ENCODE measurements around the gene SCAI. TPM values are rescaled to one million over a fixed set of nuclear protein-coding genes. Genes with fewer than 3 reads are reported as not detected.

SCAI gene
- total and polyA plus RNA-seq, 10 donors: 1.6 to 19.6 (median 7.5) TPM

DNA sequence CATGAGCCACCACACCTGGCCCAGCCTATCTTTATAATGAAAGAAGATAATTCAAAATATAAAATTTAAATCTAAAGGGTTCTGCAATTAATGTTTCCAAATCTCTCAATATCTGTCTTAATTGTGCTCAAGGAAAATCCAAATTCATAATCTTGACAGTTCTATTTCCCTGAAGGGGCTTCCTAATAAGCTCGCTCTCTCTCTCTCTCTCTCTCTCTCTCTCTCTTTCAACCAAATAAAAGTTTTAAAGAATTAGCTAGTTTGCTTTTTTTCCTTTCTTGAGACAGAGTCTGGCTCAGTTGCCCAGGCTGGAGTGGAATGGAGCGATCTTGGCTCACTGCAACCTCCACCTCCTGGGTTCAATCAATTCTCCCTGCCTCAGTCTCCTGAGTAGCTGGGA, 13.2 kb upstream of the SCAI start:
- TF ChIP-seq POLR2A (IDR thresholded peaks at IDR 0.05) (no peak), POLR2AphosphoS5 (IDR thresholded peaks at IDR 0.05) (no peak)
- TF ChIP-seq, protein P1, sequence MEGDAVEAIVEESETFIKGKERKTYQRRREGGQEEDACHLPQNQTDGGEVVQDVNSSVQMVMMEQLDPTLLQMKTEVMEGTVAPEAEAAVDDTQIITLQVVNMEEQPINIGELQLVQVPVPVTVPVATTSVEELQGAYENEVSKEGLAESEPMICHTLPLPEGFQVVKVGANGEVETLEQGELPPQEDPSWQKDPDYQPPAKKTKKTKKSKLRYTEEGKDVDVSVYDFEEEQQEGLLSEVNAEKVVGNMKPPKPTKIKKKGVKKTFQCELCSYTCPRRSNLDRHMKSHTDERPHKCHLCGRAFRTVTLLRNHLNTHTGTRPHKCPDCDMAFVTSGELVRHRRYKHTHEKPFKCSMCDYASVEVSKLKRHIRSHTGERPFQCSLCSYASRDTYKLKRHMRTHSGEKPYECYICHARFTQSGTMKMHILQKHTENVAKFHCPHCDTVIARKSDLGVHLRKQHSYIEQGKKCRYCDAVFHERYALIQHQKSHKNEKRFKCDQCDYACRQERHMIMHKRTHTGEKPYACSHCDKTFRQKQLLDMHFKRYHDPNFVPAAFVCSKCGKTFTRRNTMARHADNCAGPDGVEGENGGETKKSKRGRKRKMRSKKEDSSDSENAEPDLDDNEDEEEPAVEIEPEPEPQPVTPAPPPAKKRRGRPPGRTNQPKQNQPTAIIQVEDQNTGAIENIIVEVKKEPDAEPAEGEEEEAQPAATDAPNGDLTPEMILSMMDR (IDR thresholded peaks at IDR 0.05 in 8 of 11, conservative IDR thresholded peaks at IDR 0.05 in 3 of 11): no peak
- DNase-seq: no peak

DNA sequence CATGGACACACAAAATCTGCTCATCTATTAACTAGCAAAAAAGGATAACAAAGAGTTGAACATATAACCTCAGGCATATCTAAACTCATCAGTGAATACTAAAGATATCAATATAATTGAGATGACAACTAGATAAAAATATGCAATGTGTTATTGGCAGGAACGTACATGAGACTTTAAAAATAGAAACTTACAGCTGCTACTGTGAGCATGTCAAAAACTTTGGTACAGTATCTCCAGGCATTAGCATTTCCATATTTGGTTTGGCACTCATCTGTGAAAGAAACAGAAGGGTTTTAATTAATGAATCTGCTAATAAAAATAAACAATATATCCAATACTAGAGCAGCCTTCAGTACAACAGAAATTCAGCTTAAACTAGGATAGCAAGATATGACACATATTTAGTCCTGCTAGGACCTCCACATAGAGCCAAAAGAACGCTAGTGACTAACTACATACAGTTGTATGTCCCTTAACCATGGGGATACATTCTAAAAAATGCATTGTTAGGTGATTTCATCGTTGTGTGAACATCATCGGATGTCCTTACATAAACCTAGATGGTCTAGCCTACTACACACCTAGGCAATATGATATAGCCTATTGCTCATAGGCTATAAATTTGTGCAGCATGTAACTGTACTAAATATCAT, 10.5 kb upstream of the SCAI start:
- Histone ChIP-seq H3K36me3 (peaks cover 0 to 98% (median 69%) of the 10 kb centered on the region in 6 donors), H3K4me3 (no peak overlapping the region), H3K27ac (no peak overlapping the region), H3K9me3 (no peaks in the 10 kb centered on the region), H3K4me1 (peaks cover 0 to 3% (median 0%) of the 10 kb centered on the region in 6 donors), H3K27me3 (replicated peaks in 1 of 7) (no peaks in the 10 kb centered on the region)
- no peak for DNase-seq
- TF ChIP-seq POLR2AphosphoS5 (IDR thresholded peaks at IDR 0.05) (no peak), POLR2A (IDR thresholded peaks at IDR 0.05) (no peak)
- TF ChIP-seq, protein P1 (IDR thresholded peaks at IDR 0.05 in 8 of 11, conservative IDR thresholded peaks at IDR 0.05 in 3 of 11): no peak
- 88 to 93% (median 91%) methylated on average over 4 of the region's 4 CpGs for WGBS, 5 donors
- intact Hi-C loops (cut with DNase I; ENCODE audit: low total_unique reads): no loop called here

More for the DNA sequence above, 13.2 kb upstream of the SCAI start:
- peaks cover 0 to 83% (median 46%) of the 10 kb centered on the region in 6 donors for H3K36me3 ChIP-seq
- no peak overlapping the region for H3K27ac ChIP-seq
- peaks cover 0 to 9% (median 3%) of the 10 kb centered on the region in 6 donors for H3K4me1 ChIP-seq
- WGBS, 5 donors: 93 to 100% (median 98%) methylated on average over 2 of the region's 2 CpGs
- H3K9me3 ChIP-seq: no peaks in the 10 kb centered on the region
- H3K4me3 ChIP-seq: no peak overlapping the region
- intact Hi-C loops (cut with DNase I; ENCODE audit: low total_unique reads): no loop called here
- no peaks in the 10 kb centered on the region for H3K27me3 ChIP-seq (replicated peaks in 1 of 7)

DNA sequence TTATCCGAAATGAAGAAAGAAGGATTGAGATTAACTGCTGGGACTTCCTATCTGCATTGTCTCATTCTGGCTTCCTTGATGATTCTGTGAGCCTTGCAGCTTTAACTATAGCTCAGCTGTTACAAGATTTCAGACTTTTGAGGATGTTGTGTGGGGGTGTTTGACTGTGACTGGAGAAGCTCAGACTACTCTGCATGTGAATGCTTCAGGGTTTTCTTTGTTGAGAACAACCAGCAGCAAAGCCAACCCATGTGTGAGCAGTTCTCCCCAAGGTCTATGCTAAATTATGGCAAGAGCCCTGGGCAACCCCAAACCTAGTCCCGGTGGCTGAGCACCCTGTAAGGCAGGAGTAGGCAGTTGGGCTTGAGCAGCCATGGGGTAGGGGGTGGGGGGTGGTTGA, 8.4 kb upstream of the SCAI start:
- no peak for DNase-seq
- Histone ChIP-seq H3K27me3 (replicated peaks in 1 of 7) (no peaks in the 10 kb centered on the region), H3K4me3 (no peak overlapping the region), H3K27ac (no peak overlapping the region), H3K36me3 (peaks cover 0 to 89% (median 64%) of the 10 kb centered on the region in 6 donors), H3K4me1 (peaks cover 0 to 1% (median 0%) of the 10 kb centered on the region in 6 donors), H3K9me3 (no peaks in the 10 kb centered on the region)
- intact Hi-C loops (cut with DNase I; ENCODE audit: low total_unique reads): no loop called here
- TF ChIP-seq POLR2A (IDR thresholded peaks at IDR 0.05) (no peak), POLR2AphosphoS5 (IDR thresholded peaks at IDR 0.05) (no peak)
- TF ChIP-seq, protein P1 (IDR thresholded peaks at IDR 0.05 in 8 of 11, conservative IDR thresholded peaks at IDR 0.05 in 3 of 11): no peak
- 78 to 96% (median 95%) methylated on average over 2 of the region's 2 CpGs for WGBS, 5 donors

DNA sequence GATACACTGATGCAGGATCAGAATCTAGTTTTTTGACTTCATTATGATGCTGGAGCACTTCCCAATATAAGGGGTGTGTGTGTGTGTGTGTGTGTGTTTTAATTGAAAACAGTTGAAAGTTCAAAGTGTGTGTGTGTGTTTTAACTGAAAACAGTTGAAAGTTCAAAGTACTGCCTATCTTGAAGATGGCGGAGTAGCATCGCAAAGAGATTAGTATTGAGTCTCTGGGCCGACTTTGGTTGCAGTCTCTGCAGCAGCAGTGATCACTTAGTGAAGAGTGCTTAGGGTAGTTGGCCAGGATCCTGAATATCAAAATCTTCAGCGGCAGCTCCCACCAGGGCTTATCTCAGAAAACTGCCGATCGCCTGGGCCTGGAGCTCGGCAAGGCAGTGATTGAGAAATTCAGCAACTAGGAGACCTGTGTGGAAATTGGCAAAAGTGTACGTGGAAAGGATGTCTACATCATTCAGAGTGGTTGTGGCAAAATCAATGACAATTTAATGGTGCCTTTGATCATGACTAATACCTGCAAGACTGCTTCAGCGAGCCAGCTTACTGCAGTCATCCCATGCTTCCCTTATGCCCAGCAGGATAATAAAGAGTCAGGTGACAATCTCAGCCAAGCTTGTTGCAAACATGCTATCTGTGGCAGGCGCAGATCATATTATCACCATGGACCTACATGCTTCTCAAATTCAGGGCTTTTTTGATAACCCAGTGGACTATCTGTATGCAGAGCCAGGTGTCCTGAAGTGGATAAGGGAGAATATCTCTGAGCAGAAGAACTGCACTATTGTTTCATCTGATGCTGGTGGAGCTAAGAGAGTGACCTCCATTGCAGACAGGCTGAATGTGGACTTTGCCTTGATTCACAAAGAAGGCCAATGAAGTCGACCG, 7.3 kb upstream of the SCAI start:
- 87 to 97% (median 92%) methylated on average over 12 of the region's 12 CpGs for WGBS, 5 donors
- Histone ChIP-seq H3K36me3 (peaks cover 0 to 77% (median 60%) of the 10 kb centered on the region in 6 donors), H3K4me1 (peaks cover 0 to 11% (median 0%) of the 10 kb centered on the region in 6 donors), H3K9me3 (no peaks in the 10 kb centered on the region), H3K27ac (no peak overlapping the region), H3K4me3 (no peak overlapping the region), H3K27me3 (replicated peaks in 1 of 7) (no peaks in the 10 kb centered on the region)
- no peak for DNase-seq
- TF ChIP-seq POLR2AphosphoS5 (IDR thresholded peaks at IDR 0.05) (no peak), POLR2A (IDR thresholded peaks at IDR 0.05) (no peak)
- TF ChIP-seq, protein P1 (IDR thresholded peaks at IDR 0.05 in 8 of 11, conservative IDR thresholded peaks at IDR 0.05 in 3 of 11): no peak
- intact Hi-C loops (cut with DNase I; ENCODE audit: low total_unique reads): no loop called here

Data from spleen (tissue), 11 donors.